GM12864 (cell line): ENCODE measurements around the gene SBK3.
"Not testable (repeated sequence)": the region's sequence is repeated elsewhere in the genome, so short reads cannot be mapped to it uniquely, and the experiment has no call there.

Source experiments
- DNase-seq: peaks from one replicate; pipeline ENCODE4 v3.0.0-alpha.2; 2011; ENCODE audit warnings: low read depth
- H3K4me3 ChIP-seq: 2 replicates; pipeline ENCODE4 v1.5.1; 2011; ENCODE audit warnings: mild to moderate bottlenecking, low read depth, low read length, control low read depth
- CTCF ChIP-seq: IDR thresholded peaks from 2 replicates; pipeline ENCODE4 v1.5.1; 2011; ENCODE audit warnings: low read depth, mild to moderate bottlenecking, moderate library complexity, low read length, control low read depth, inconsistent platforms; ENCODE audit errors: missing control alignments

The SBK3 gene

GRCh38 chr19:55535173-55535964, 10.0 kb downstream of the SBK3 start:
- no peak for TF ChIP-seq CTCF
- H3K4me3 ChIP-seq = no peak overlapping the region
- no peak for DNase-seq

- not testable (repeated sequence) for DNase-seq, H3K4me3 ChIP-seq
Observed at GRCh38 chr19:55534280-55534679, 11.1 kb downstream of the SBK3 start.

- H3K4me3 ChIP-seq = no peak overlapping the region
- DNase-seq = no peak
- TF ChIP-seq CTCF = no peak
Observed at GRCh38 chr19:55530996-55531395, 14.3 kb downstream of the SBK3 start.

GRCh38 chr19:55529636-55530234, 15.6 kb downstream of the SBK3 start:
- TF ChIP-seq CTCF = no peak
- H3K4me3 ChIP-seq = no peak overlapping the region
- DNase-seq = no peak

- no peak for DNase-seq
- no peak overlapping the region for H3K4me3 ChIP-seq
- TF ChIP-seq CTCF = no peak
Observed at GRCh38 chr19:55528030-55528803, 17.1 kb downstream of the SBK3 start.

GRCh38 chr19:55527197-55528029, 17.9 kb downstream of the SBK3 start:
- no peak for TF ChIP-seq CTCF
- DNase-seq = no peak
- H3K4me3 ChIP-seq = no peak overlapping the region
